Mucosa of gallbladder (tissue), 1 donor: ENCODE measurements around the gene PRC1. TPM values are rescaled to one million over a fixed set of nuclear protein-coding genes. Genes with fewer than 3 reads are reported as not detected.
"Not testable (repeated sequence)": the region's sequence is repeated elsewhere in the genome, so short reads cannot be mapped to it uniquely, and the experiment has no call there.

ENCODE experiments used
- DNase-seq: peaks from one replicate; pipeline ENCODE4 v3.0.0-alpha.2; 2020; ENCODE audit warnings: low spot score
- total RNA-seq: library from RNA; stranded (reverse); gene quantifications from one replicate; pipeline ENCODE4 v1.2.1, GENCODE V29; 2021
- donor health status: DM: no; HTN: no; CAD: no.

PRC1 gene
- total RNA-seq, 1 donor from 2014 or later = 6.6 TPM

- DNase-seq = peak; percentile 90
Observed at GRCh38 chr15:90934256-90934948, 59.9 kb downstream of the PRC1 start.

GRCh38 chr15:90933301-90933700, 61.0 kb downstream of the PRC1 start:
- DNase-seq = no peak

- DNase-seq = no peak
Observed at GRCh38 chr15:90932660-90932991, 61.7 kb downstream of the PRC1 start.

GRCh38 chr15:90931828-90932659, 62.3 kb downstream of the PRC1 start, which contains the start of gene HDDC3:
TSS of gene HDDC3 (minus strand) at chr15:90932549. CDS start at chr15:90932540, 9 bp downstream.
- peak; percentile 91 for DNase-seq

GRCh38 chr15:90931575-90931827, 62.8 kb downstream of the PRC1 start:
- no peak for DNase-seq

GRCh38 chr15:90930861-90931574, 63.3 kb downstream of the PRC1 start:
- DNase-seq = no peak

- DNase-seq = no peak
Observed at GRCh38 chr15:90929246-90930019, 64.9 kb downstream of the PRC1 start.

GRCh38 chr15:90928106-90928505, 66.2 kb downstream of the PRC1 start:
- not testable (repeated sequence) for DNase-seq

GRCh38 chr15:90926766-90927165, 67.6 kb downstream of the PRC1 start:
- not testable (repeated sequence) for DNase-seq

GRCh38 chr15:90924375-90924774, 70.0 kb downstream of the PRC1 start:
- DNase-seq = no peak

GRCh38 chr15:90922712-90923322, 71.5 kb downstream of the PRC1 start:
- DNase-seq = not testable (repeated sequence)

GRCh38 chr15:90921887-90922286, 72.4 kb downstream of the PRC1 start:
- DNase-seq = no peak

- no peak for DNase-seq
Observed at GRCh38 chr15:90918835-90919234, 75.5 kb downstream of the PRC1 start.

- no peak for DNase-seq
Observed at GRCh38 chr15:90918034-90918788, 76.1 kb downstream of the PRC1 start.

GRCh38 chr15:90917569-90917968, 76.8 kb downstream of the PRC1 start:
- DNase-seq = no peak

- DNase-seq = no peak
Observed at GRCh38 chr15:90916461-90916860, 77.9 kb downstream of the PRC1 start.

Other genes with a start within 250 kb of the PRC1 start
- 33.8 TPM for gene FURIN, start 125.9 kb downstream of the PRC1 start, total RNA-seq
- 26.2 TPM for gene FES, start 110.0 kb downstream of the PRC1 start, total RNA-seq
- 95.4 TPM for gene MAN2A2, start 91.2 kb downstream of the PRC1 start, total RNA-seq
- 20.9 TPM for gene HDDC3, start 62.0 kb downstream of the PRC1 start, total RNA-seq
- gene UNC45A, start 59.2 kb downstream of the PRC1 start, total RNA-seq = 117 TPM
- 21.8 TPM for gene RCCD1, start 39.7 kb downstream of the PRC1 start, total RNA-seq
- 14.9 TPM for gene VPS33B, start 28.1 kb upstream of the PRC1 start, total RNA-seq
- gene SV2B, start 105.7 kb upstream of the PRC1 start, total RNA-seq = 0.35 TPM